ENCODE data around the gene DUSP1. TPM values are rescaled to one million over a fixed set of nuclear protein-coding genes. Genes with fewer than 3 reads are reported as not detected.

DUSP1 gene
- total and polyA plus RNA-seq, 10 donors: 46.0 to 818 (median 239) TPM

DNA sequence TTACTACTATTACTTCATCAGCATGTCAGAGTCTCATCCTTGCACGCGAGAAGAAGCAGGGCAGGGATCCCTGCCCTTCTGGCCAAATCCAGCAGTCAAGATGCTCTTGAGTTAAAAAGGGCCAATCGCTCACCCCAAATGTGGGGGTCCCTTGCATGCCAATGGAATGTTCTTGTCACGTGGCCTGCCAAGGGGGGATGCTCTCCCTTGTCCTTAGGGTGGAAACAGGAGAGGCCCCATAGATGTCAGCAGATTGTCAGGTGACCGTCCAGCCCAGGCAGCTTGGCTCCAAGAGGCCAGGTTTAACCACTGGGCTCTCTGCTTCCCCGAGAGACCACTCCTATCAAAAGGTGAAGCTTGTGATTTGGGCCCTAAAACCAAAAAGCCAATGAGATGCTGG is 25.3 kb upstream of the DUSP1 start:
- peak overlapping the region in 4 of 8 donors; percentile 88 to 98 (median 93) for H3K27ac ChIP-seq
- TF ChIP-seq POLR2A (IDR thresholded peaks at IDR 0.05): no peak
- no peak for TF ChIP-seq POLR2AphosphoS5 (IDR thresholded peaks at IDR 0.05)
- TF ChIP-seq, protein P1, sequence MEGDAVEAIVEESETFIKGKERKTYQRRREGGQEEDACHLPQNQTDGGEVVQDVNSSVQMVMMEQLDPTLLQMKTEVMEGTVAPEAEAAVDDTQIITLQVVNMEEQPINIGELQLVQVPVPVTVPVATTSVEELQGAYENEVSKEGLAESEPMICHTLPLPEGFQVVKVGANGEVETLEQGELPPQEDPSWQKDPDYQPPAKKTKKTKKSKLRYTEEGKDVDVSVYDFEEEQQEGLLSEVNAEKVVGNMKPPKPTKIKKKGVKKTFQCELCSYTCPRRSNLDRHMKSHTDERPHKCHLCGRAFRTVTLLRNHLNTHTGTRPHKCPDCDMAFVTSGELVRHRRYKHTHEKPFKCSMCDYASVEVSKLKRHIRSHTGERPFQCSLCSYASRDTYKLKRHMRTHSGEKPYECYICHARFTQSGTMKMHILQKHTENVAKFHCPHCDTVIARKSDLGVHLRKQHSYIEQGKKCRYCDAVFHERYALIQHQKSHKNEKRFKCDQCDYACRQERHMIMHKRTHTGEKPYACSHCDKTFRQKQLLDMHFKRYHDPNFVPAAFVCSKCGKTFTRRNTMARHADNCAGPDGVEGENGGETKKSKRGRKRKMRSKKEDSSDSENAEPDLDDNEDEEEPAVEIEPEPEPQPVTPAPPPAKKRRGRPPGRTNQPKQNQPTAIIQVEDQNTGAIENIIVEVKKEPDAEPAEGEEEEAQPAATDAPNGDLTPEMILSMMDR (IDR thresholded peaks at IDR 0.05 in 8 of 11, conservative IDR thresholded peaks at IDR 0.05 in 3 of 11): no peak
- DNase-seq: no peak
- intact Hi-C loops (cut with DNase I; ENCODE audit: low total_unique reads): no loop called here
- H3K4me1 ChIP-seq: peaks cover 0 to 93% (median 45%) of the 10 kb centered on the region in 6 donors
- H3K4me3 ChIP-seq: no peak overlapping the region
- 92 to 96% (median 95%) methylated on average over 6 of the region's 6 CpGs for WGBS, 5 donors
- H3K9me3 ChIP-seq: peaks cover 0 to 5% (median 0%) of the 10 kb centered on the region in 8 donors
- H3K27me3 ChIP-seq (replicated peaks in 1 of 7): no peaks in the 10 kb centered on the region
- no peaks in the 10 kb centered on the region for H3K36me3 ChIP-seq

DNA sequence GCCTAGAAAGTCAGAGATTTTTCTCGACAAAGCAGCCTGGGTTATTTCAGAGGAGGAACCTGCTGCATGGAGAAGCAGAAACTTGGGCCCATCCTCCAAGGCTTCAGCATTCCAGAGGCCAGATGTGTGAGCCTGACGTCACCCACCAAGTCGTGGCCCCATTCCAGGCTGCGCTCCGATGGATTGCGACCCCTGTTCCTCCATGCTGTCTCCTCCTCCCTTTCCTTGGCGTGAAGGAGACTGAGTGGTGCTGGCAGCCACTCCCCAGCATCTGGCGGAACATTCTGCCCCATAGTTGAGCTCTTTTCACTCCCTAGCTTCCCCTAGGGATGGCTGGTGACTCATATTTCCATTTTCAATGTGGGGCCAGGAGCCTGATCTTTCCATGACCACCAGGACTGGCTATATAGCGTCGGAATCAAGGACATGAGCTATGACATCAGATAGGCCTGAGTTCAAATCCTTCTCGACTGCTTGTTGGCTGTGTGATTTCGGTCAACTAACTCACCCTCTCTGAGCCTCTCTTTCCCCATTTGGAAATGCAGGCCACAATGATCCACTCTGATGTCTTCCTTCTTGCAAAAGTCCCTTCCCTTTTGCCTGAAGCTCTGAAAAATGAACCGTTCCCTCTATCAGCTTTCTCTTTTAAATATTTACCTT is 24.5 kb upstream of the DUSP1 start:
- no peak for TF ChIP-seq POLR2A (IDR thresholded peaks at IDR 0.05)
- TF ChIP-seq, protein P1 (IDR thresholded peaks at IDR 0.05 in 8 of 11, conservative IDR thresholded peaks at IDR 0.05 in 3 of 11): no peak
- peak; percentile 73 to 89 (median 81) for TF ChIP-seq POLR2AphosphoS5 (IDR thresholded peaks at IDR 0.05)
- H3K4me1 ChIP-seq: peaks cover 0 to 93% (median 47%) of the 10 kb centered on the region in 6 donors
- peaks cover 0 to 5% (median 0%) of the 10 kb centered on the region in 8 donors for H3K9me3 ChIP-seq
- 70 to 81% (median 74%) methylated on average over 13 of the region's 13 CpGs for WGBS, 5 donors
- DNase-seq: no peak
- H3K4me3 ChIP-seq: no peak overlapping the region
- H3K27me3 ChIP-seq (replicated peaks in 1 of 7): no peaks in the 10 kb centered on the region
- peak overlapping the region in 7 of 8 donors; percentile 46 to 98 (median 88) for H3K27ac ChIP-seq
- intact Hi-C loops (cut with DNase I; ENCODE audit: low total_unique reads): no loop called here
- no peaks in the 10 kb centered on the region for H3K36me3 ChIP-seq

DNA sequence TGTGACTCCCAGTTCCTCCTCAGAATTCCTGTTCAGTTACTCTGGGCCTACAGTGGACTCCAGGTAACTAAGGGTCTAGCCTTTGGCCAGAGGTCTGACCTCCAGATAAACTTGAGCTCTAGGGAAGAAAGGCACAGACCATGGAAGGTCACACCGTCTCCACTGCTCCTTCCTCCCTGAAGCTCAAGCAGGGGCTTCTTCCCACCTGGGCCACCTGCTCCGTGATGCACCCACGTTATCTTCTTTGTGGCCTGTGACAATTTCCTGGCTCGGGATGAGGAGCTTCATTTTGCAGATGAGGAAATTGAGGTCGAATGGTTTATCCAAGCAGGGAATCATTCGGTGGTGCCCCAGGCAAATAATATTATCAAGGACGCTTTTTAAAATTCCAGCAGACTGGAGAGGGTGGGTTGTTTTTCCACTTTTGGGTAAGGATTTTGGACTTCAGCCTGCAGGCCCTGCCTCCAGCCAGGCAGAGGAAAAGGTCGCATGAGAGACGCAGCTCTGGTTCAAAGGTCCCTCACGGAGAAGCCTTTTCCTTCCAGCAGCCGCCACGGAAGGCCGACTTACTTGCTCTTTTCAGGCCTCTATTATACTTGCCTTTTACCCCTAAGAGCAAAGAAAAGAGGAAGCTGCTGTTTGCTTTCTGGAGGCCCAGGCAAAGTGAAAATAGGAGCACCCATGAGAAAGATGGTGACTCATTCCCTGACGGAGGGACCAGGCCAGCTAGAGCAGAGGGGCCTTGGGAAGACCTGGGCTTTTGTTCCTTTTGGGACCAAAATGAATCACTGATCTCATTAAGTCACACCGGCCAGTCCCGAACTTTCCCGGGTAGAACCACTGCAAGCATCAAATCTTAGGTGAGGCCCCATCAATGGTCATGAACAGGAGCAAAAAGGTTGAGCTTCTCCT is 22.8 kb upstream of the DUSP1 start:
- DNase-seq: no peak
- no peaks in the 10 kb centered on the region for H3K27me3 ChIP-seq (replicated peaks in 1 of 7)
- TF ChIP-seq, protein P1 (IDR thresholded peaks at IDR 0.05 in 8 of 11, conservative IDR thresholded peaks at IDR 0.05 in 3 of 11): no peak
- TF ChIP-seq POLR2A (IDR thresholded peaks at IDR 0.05): no peak

More for the DNA sequence above, 22.8 kb upstream of the DUSP1 start:
- Histone ChIP-seq H3K4me1 (peaks cover 9 to 94% (median 54%) of the 10 kb centered on the region in 6 donors), H3K9me3 (peaks cover 0 to 5% (median 0%) of the 10 kb centered on the region in 8 donors), H3K4me3 (peak overlapping the region in 1 of 8 donors; percentile 32), H3K36me3 (no peaks in the 10 kb centered on the region), H3K27ac (peak overlapping the region in 7 of 8 donors; percentile 46 to 98 (median 88))
- 62 to 70% (median 65%) methylated on average over 17 of the region's 17 CpGs for WGBS, 5 donors
- intact Hi-C loops (cut with DNase I; ENCODE audit: low total_unique reads): no loop called here

Measured in spleen (tissue), 11 donors.